Mucosa of rectum (tissue), 2 donors: Measurements from ENCODE around the gene ZGLP1.
"Not testable (repeated sequence)": the region's sequence is repeated elsewhere in the genome, so short reads cannot be mapped to it uniquely, and the experiment has no call there.

Source experiments
- H3K27ac ChIP-seq, 2 donors: one replicate each; pipeline ENCODE4 v1.7.0; 2013; ENCODE audit warnings: inconsistent platforms in 2 of 2, low read depth in 2 of 2, low read length in 2 of 2
- H3K27me3 ChIP-seq, 2 donors: one replicate each; pipeline ENCODE4 v1.7.0; 2013; ENCODE audit warnings: low read length in 2 of 2; ENCODE audit not compliant: control insufficient read depth in 2 of 2, insufficient read depth in 2 of 2
- H3K36me3 ChIP-seq, 2 donors: one replicate each; pipeline ENCODE4 v1.7.0; 2013; ENCODE audit warnings: low read length in 2 of 2; ENCODE audit not compliant: control insufficient read depth in 2 of 2, insufficient read depth in 2 of 2
- H3K4me1 ChIP-seq, 2 donors: one replicate each; pipeline ENCODE4 v1.7.0; 2013; ENCODE audit warnings: low read length in 2 of 2, mild to moderate bottlenecking in 1 of 2; ENCODE audit not compliant: control insufficient read depth in 2 of 2, insufficient read depth in 2 of 2
- H3K4me3 ChIP-seq, 2 donors: one replicate each; pipeline ENCODE4 v1.7.0; 2013; ENCODE audit warnings: low read length in 2 of 2
- H3K9ac ChIP-seq, 2 donors: one replicate each; pipeline ENCODE4 v1.7.0; 2013; ENCODE audit warnings: low read length in 2 of 2, low read depth in 1 of 2, mild to moderate bottlenecking in 1 of 2
- H3K9me3 ChIP-seq, 2 donors: one replicate each; pipeline ENCODE4 v1.7.0; 2013; ENCODE audit warnings: low read length in 2 of 2; ENCODE audit not compliant: control insufficient read depth in 2 of 2
- donor health status: healthy.
- donor health status: Normal muscosa, but diverticular disease.

ZGLP1 gene

DNA sequence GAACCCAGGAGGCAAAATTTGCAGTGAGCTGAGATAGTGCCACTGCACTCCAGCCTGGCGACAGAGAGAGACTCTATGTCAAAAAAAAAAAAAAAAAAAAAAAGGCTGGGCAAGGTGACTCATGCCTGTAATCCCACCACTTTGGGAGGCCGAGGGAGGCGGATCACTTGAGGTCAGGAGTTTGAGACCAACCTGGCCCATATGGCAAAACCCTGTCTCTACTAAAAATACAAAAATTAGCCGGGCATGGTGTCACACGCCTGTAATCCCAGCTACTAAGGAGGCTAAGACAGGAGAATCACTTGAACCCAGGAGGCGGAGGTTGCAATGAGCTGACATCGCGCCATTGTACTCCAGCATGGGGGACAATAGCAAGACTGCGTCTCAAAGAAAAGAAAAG is 27.1 kb upstream of the ZGLP1 start:
- H3K4me3 ChIP-seq, H3K9me3 ChIP-seq, H3K27me3 ChIP-seq, H3K9ac ChIP-seq, H3K27ac ChIP-seq, H3K36me3 ChIP-seq: not testable (repeated sequence)
- H3K4me1 ChIP-seq, result peaks cover 20 to 21% of the 10 kb centered on the region in 2 donors

- Histone ChIP-seq H3K36me3 (no peaks in the 10 kb centered on the region), H3K27ac (no peak overlapping the region)
Measured at GRCh38 chr19:10335352-10335985, 25.9 kb upstream of the ZGLP1 start.

DNA sequence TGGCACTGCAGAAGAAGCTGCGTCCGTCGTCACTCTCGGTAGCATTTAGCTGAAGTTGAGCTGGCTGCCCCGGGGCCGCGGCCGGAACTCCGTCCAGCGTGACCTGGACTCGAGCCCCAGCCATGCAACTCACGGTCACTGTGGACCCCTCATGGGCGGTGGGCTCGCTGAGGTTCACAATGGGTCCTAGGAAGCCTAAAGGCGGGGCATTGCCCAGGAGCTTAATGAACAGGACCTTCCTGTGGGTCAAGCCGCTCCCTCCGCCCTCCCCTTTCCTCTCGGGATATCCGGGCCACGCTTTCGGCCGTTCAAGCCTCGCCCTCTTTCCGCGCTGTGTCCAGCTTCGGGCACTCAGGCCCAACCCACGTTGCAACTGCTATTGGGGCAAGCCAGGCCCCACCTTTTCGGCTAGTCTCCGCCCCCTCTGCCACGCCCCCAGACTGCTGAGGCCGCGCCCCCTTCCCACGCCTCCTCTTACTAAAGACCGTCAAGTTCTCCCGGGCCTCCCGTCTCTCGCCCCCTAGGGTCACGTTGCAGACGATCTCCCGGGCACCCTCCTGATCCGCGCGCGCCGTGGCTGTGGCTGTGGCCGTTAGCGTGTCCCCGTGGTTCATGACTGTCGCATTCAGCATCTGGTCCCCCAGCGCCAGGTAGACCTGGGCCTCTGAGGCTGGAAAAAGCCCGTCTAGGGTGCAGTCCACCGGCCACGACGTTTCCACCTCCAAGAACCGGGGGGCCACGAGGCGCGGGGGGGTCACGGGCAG is 25.2 kb upstream of the ZGLP1 start:
- H3K36me3 ChIP-seq, result peaks cover 4 to 6% of the 10 kb centered on the region in 2 donors
- H3K27ac ChIP-seq, result peak overlapping the region; percentile 85 to 89
- H3K4me1 ChIP-seq, result peaks cover 23 to 25% of the 10 kb centered on the region in 2 donors
- H3K9me3 ChIP-seq, result no peaks in the 10 kb centered on the region
- peak overlapping the region; percentile 87 to 95 for H3K4me3 ChIP-seq
- peak overlapping the region; percentile 72 to 84 for H3K9ac ChIP-seq
- H3K27me3 ChIP-seq, result no peaks in the 10 kb centered on the region

More at GRCh38 chr19:10335352-10335985, 25.9 kb upstream of the ZGLP1 start:
- H3K27me3 ChIP-seq, result no peaks in the 10 kb centered on the region
- no peaks in the 10 kb centered on the region for H3K9me3 ChIP-seq
- peaks cover 23 to 25% of the 10 kb centered on the region in 2 donors for H3K4me1 ChIP-seq
- peak overlapping the region in 1 of 2 donors; percentile 87 for H3K4me3 ChIP-seq
- peak overlapping the region in 1 of 2 donors; percentile 72 for H3K9ac ChIP-seq

GRCh38 chr19:10333758-10334587 is 24.4 kb upstream of the ZGLP1 start:
- peak overlapping the region; percentile 85 to 89 for H3K27ac ChIP-seq
- peaks cover 11 to 14% of the 10 kb centered on the region in 2 donors for H3K36me3 ChIP-seq
- peaks cover 23 to 25% of the 10 kb centered on the region in 2 donors for H3K4me1 ChIP-seq
- H3K9me3 ChIP-seq, result no peaks in the 10 kb centered on the region
- peak overlapping the region; percentile 87 to 95 for H3K4me3 ChIP-seq
- peak overlapping the region; percentile 72 to 84 for H3K9ac ChIP-seq
- H3K27me3 ChIP-seq, result no peaks in the 10 kb centered on the region

GRCh38 chr19:10332965-10333757 is 23.5 kb upstream of the ZGLP1 start, which contains the start of gene RAVER1:
RAVER1 (minus strand) TSS chr19:10333529; CDS start chr19:10333507, 22 bp downstream.
- peak within 1 kb of the TSS; percentile 87 to 95 for H3K4me3 ChIP-seq
- H3K9me3 ChIP-seq, result no peaks in the 10 kb centered on the region
- peaks cover 19 to 22% of the 10 kb centered on the region in 2 donors for H3K36me3 ChIP-seq
- H3K4me1 ChIP-seq, result peaks cover 23 to 25% of the 10 kb centered on the region in 2 donors
- H3K27me3 ChIP-seq, result no peaks in the 10 kb centered on the region
- H3K27ac ChIP-seq, result peak within 1 kb of the TSS; percentile 85 to 89
- peak within 1 kb of the TSS; percentile 72 to 84 for H3K9ac ChIP-seq

- Histone ChIP-seq H3K4me1 (peaks cover 23 to 25% of the 10 kb centered on the region in 2 donors), H3K9ac (peak overlapping the region; percentile 72 to 81), H3K27ac (peak overlapping the region; percentile 85 to 89)
Measured at GRCh38 chr19:10332158-10332964, 22.7 kb upstream of the ZGLP1 start.

GRCh38 chr19:10329555-10329954 is 19.9 kb upstream of the ZGLP1 start:
- H3K27ac ChIP-seq, result no peak overlapping the region
- H3K27me3 ChIP-seq, result no peaks in the 10 kb centered on the region
- no peak overlapping the region for H3K9ac ChIP-seq
- no peak overlapping the region for H3K4me3 ChIP-seq
- H3K36me3 ChIP-seq, result peaks cover 34 to 47% of the 10 kb centered on the region in 2 donors
- H3K9me3 ChIP-seq, result no peaks in the 10 kb centered on the region
- H3K4me1 ChIP-seq, result peaks cover 23 to 25% of the 10 kb centered on the region in 2 donors

More at GRCh38 chr19:10332158-10332964, 22.7 kb upstream of the ZGLP1 start:
- peak overlapping the region; percentile 87 to 95 for H3K4me3 ChIP-seq
- no peaks in the 10 kb centered on the region for H3K27me3 ChIP-seq
- peaks cover 27 to 30% of the 10 kb centered on the region in 2 donors for H3K36me3 ChIP-seq
- no peaks in the 10 kb centered on the region for H3K9me3 ChIP-seq

GRCh38 chr19:10328558-10329429 is 19.2 kb upstream of the ZGLP1 start:
- Histone ChIP-seq H3K4me3 (no peak overlapping the region), H3K9me3 (no peaks in the 10 kb centered on the region)

More at GRCh38 chr19:10328558-10329429, 19.2 kb upstream of the ZGLP1 start:
- no peak overlapping the region for H3K27ac ChIP-seq
- H3K4me1 ChIP-seq, result peaks cover 17 to 18% of the 10 kb centered on the region in 2 donors
- no peak overlapping the region for H3K9ac ChIP-seq
- peaks cover 34 to 48% of the 10 kb centered on the region in 2 donors for H3K36me3 ChIP-seq
- H3K27me3 ChIP-seq, result no peaks in the 10 kb centered on the region
